Kidney capillary endothelial cell (primary cell): ENCODE results near the gene PTH1R.

ENCODE experiments used
- DNase-seq: peaks from one replicate; pipeline ENCODE4 v3.0.0-alpha.2; 2018; ENCODE audit warnings: low spot score

PTH1R gene

GRCh38 chr3:46913644-46914043, 36.1 kb downstream of the PTH1R start:
- DNase-seq = peak; percentile 89

- no peak for DNase-seq
These were observed 37.3 kb downstream of the PTH1R start for GRCh38 chr3:46914849-46915248.

GRCh38 chr3:46915297-46915822, 37.8 kb downstream of the PTH1R start:
- DNase-seq = no peak

DNA sequence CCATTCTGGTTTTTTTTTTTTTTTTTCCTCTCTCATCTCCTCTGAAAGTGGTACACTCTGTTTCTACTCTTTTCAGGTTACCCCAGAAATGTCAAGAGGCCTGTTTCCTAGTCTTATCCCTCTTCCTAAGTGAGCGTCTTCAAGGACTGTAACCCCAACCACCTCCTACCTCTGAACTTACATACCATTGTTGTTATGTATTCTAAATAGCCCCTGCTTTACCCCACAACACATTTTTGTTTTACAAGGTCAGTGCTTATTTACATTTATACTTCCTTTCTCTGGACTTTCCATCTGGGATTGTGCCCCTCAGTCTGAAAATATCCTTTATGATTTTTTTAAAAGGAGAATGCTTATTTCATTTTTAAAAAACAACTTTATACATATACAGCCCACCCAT, 38.8 kb downstream of the PTH1R start:
- DNase-seq = no peak

- no peak for DNase-seq
These were observed 39.3 kb downstream of the PTH1R start for GRCh38 chr3:46916799-46917198.

GRCh38 chr3:46917257-46917656, 39.7 kb downstream of the PTH1R start:
- no peak for DNase-seq

GRCh38 chr3:46918202-46918601, 40.7 kb downstream of the PTH1R start:
- DNase-seq = no peak

- DNase-seq = no peak
These were observed 41.1 kb downstream of the PTH1R start for GRCh38 chr3:46918634-46919033.

DNA sequence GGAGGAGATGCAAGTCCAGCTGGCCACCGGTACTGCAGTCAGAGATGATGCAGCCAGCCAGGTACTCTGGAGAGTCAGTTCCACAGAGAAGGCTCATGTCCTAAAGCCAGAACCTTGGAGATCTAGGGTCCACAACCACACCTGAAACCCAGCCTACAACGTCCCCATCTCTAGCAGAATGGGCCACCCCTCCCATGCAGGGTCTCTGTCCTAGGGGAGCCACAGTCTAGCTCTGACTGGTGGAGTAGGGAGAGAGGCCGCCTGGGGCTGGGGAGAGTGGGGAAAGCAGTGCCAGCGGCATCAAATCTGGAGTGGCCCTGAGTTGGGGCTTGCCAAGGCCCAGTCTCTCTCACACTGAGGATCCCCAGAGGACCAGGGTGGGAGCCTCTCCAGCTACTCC, 43.5 kb downstream of the PTH1R start:
- DNase-seq = no peak

DNA sequence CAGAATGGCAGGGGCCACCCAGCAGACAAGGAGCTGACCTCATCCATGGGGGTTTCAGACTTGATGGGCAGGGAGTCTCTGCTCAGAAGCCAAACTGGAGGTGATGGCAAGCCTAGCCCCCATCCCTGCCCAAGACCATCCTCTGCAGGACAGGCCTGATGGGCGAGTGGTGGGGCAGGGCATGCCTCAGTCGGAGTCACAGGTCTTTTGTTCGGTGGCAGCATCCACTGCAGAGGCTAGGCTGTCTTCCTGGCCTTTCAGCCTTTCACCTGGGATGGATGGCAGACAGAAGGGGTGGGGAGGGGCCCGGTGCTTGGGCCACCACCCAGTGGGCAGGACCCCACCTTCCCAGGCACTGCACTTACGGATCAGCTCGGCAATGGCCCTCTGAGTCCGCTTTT, 44.4 kb downstream of the PTH1R start:
- DNase-seq = no peak

- no peak for DNase-seq
These were observed 44.9 kb downstream of the PTH1R start for GRCh38 chr3:46922426-46922825.

- no peak for DNase-seq
These were observed 45.5 kb downstream of the PTH1R start for GRCh38 chr3:46922871-46923558.

DNA sequence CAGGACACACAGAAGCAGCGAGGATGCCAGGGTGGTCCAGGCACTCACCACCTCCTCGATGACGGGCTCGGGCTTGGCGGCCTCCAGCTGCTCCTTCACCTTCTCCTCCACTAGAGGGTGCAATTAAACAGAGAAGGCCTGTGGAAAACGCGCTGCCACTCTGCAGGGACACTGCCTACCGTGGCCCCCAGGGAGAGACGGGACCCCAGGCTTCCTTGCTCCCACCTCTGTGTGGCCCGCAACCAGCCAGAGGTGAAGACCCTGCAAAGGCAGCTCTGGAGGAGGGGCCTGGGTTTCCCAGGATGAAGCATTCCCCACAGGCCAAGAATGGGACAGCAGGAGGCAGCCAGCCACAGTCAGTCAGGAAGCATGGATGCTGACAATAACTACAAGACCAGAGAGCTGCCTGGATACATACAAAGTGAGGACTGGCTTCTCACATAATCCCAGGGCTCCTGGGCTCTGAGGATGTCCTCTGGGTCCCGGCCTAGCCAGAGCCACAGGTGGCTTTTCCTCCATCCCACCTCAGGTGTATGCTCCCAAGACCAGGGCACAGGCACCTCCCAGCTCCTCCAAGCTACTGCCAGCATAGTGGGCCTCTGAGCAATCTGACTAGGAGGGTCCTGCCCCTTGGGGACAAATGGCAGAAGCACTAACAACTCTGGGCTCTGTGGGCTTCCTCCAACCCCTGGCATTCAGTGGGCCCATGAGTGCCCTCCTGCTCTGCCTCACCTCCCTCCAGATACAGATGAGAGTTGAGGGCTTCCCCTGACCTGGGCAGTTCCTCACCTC, 46.2 kb downstream of the PTH1R start:
- no peak for DNase-seq

- no peak for DNase-seq
These were observed 47.5 kb downstream of the PTH1R start for GRCh38 chr3:46924921-46925584.

GRCh38 chr3:46925585-46925934, 48.0 kb downstream of the PTH1R start:
- DNase-seq = no peak

DNA sequence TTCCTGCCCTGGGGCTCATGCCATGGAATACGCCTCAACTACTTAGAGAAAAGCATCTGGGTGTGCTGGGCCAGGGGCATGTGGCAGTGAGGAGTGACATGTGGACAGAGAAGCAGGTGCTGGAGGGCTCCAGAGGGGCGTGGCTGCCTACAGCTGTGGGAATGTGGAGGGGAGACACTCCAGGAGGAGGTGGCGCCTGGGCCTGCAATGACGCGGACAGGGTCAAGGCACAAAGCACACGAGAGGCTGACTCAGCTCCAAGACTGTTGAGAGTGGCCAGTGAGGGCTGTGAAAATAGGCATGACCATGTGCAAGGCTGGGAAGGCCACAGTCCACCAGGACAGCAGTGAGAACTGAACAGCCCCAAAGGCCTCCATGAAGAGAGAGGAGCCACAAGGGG, 48.5 kb downstream of the PTH1R start:
- DNase-seq = no peak

DNA sequence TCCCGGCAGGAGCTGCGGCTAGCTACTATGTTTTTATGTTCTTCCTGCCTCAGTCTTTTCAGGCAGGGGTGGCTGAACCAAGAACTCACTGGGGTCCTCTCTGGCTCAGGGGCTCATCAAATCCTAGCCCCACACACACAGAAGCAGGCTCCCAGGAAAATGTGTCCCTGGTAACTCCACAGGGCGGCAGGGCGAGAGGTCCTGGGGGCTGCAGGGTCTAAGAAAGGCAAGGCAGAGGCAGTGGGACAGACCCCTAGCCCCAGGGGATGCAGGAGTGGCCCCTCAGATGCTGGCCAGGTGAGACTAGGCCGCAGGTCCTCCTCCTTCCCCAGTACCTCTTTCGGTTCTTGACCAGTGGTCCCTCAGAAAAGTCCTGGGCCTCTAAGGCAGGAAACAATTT, 48.9 kb downstream of the PTH1R start:
- no peak for DNase-seq

- DNase-seq = no peak
These were observed 49.6 kb downstream of the PTH1R start for GRCh38 chr3:46926871-46927717.

DNA sequence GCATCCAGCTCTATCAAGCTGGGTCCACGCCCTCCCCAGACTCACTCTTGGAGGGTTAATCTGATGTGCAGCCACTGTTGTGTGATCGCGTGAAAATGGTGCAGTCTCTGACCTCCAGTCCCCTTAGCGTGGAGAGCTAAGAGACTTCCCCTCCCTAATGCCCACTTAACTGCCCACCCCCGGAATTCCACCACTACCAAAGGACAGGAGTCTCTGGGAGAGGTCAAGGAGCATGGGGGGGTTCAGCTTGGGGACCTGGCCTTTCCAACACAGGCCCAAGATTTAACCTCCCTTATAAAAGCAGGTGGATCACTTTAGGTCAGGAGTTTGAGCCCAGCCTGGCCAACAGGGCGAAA, 50.2 kb downstream of the PTH1R start:
- no peak for DNase-seq

DNA sequence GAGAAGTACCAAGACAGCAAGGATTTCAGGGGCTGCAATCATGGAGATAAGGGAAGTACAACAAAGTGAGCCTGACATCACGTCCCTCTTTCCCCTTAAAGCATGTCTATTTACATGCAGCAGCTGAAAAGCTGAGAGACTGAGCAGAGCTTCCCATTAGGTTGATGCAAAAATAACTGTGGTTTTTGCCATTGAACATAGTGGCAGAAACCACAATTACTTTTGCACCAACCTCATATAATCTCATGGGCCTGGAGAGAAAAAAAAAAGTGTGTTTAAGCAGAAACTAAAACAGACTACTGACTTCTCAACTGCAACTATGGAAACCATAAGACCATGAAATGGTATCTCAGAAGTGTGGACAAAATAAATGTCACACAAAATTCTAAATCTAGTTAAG, 50.8 kb downstream of the PTH1R start:
- no peak for DNase-seq

DNA sequence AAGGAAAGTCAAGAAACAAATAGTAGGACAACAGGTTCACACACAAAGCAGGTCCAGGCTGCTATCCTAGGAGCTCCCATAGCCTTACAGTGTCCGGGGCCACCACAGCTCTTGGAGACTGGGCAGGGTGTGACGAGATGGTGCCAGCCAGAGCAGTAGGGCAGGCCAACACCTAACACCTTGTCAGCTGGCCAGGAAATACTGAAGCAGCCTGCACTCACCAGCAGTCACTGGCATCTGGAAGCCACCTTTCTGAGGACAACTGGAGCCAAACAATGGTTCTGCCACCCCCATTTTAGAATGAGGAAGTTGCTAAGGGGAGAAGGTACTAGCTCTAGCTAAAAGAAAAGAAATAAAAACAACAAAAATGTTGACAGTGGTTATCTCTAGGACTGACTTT, 51.8 kb downstream of the PTH1R start:
- DNase-seq = no peak
